HEK293T (cell line): ENCODE data around the gene PRKAR2A.
"Not testable (repeated sequence)": the region's sequence is repeated elsewhere in the genome, so short reads cannot be mapped to it uniquely, and the experiment has no call there.

Experiments used
- BHLHE40 ChIP-seq: fragments of 450-650 bp; IDR thresholded peaks from 2 replicates; pipeline ENCODE4 v1.6.1; 2016; ENCODE audit warnings: mild to moderate bottlenecking, moderate library complexity, borderline replicate concordance
- FOXA1 ChIP-seq: fragments of 450-650 bp; IDR thresholded peaks from 2 replicates; pipeline ENCODE4 v1.6.1; 2016; ENCODE audit warnings: mild to moderate bottlenecking
- FOXK2 ChIP-seq: fragments of 450-650 bp; IDR thresholded peaks from 2 replicates; pipeline ENCODE4 v1.6.1; 2016; ENCODE audit warnings: mild to moderate bottlenecking
- SP1 ChIP-seq: fragments of 450-650 bp; IDR thresholded peaks from 2 replicates; pipeline ENCODE4 v1.6.1; 2017
- TARDBP ChIP-seq: fragments of 450-650 bp; IDR thresholded peaks from 2 replicates; pipeline ENCODE4 v1.6.1; 2016
- ZNF384 ChIP-seq: fragments of 450-650 bp; IDR thresholded peaks from 2 replicates; pipeline ENCODE4 v1.6.1; 2016

GRCh38 chr3:48725185-48725855 lies 122.4 kb downstream of the PRKAR2A start:
- TF ChIP-seq FOXK2, SP1, TARDBP, ZNF384, BHLHE40, FOXA1: not testable (repeated sequence)
